Keratinocyte (primary cell): Measurements from ENCODE around the gene ZC3H12A.

Experiments
- CTCF ChIP-seq, 3 experiments: IDR thresholded peaks in 1 of 3; conservative IDR thresholded peaks in 1 of 3; optimal IDR thresholded peaks in 1 of 3; 2 replicates in 2 of 3; 3 replicates in 1 of 3; pipeline versions ENCODE3 to v1.5.1; 2011; ENCODE audit warnings: low read length in 3 of 3, mild to moderate bottlenecking in 3 of 3, moderate library complexity in 2 of 3, control low read depth in 1 of 3, inconsistent platforms in 1 of 3; ENCODE audit not compliant: insufficient read depth in 2 of 3; ENCODE audit errors: extremely low read depth in 1 of 3
- EZH2 ChIP-seq: IDR thresholded peaks from one replicate; pipeline ENCODE4 v1.6.1; 2012; ENCODE audit warnings: inconsistent platforms, mild to moderate bottlenecking, low read length, moderate library complexity

- TF ChIP-seq CTCF (optimal IDR thresholded peaks at IDR 0.05 in 1 of 3, IDR thresholded peaks at IDR 0.05 in 1 of 3, conservative IDR thresholded peaks at IDR 0.05 in 1 of 3; ENCODE audit: extremely low read depth in 1 of 3, insufficient read depth in 2 of 3, low read length in 3 of 3) (no peak), EZH2 (no peak)
Observed at GRCh38 chr1:37425221-37425620, 49.2 kb upstream of the ZC3H12A start.
